ENCODE data around the gene CNOT6L.

CNOT6L gene

DNA sequence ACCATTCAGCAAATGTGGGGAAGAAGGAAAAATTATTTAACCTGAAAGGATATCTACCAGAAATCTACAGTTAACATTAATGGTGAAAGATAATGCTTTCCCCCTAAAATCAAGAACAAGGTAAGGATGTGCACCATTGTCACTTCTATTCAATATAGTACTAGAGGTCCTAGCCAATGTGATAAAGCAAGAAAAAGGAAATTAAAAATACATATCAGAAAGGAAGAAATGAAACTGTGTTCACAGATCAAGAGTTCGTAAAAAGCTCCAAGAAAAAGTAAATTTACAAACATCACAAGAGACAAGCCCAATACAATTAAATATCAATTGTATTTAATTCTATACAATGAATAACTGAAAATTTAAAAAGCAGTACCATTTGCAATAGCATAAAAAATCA is 57.6 kb downstream of the CNOT6L start:
- Histone ChIP-seq H3K4me3 (replicated peaks; ENCODE audit: low read depth, low read length) (no peak overlapping the region), H3K27me3 (replicated peaks; ENCODE audit: control insufficient read depth, insufficient read depth, low read length) (no peaks in the 10 kb centered on the region), H3K36me3 (ENCODE audit: control insufficient read depth, insufficient read depth, low read length) (no peaks in the 10 kb centered on the region)
- TF ChIP-seq CTCF (IDR thresholded peaks at IDR 0.05; ENCODE audit: insufficient read depth, low read length, poor library complexity, severe bottlenecking): no peak
- DNase-seq (ENCODE audit: extremely low read depth, insufficient read length): no peak

DNA sequence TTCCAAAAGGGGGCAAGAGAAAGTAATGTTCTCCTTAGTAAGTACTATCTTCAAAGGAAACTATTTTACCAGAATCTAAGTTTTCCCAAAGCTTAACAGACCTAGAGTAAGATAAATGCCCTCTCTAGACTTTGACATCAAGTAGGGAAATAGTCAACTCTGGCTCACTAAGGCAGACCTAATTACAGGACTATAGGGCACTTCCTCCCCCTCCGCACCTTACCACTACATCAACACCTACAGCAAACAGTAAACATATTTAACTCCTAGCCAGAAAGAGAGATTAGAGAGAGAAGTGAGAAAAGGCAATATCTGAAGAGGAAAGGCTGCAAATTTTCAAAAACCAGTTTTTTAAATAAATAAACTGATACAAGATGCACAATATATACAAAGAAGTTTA is 60.4 kb downstream of the CNOT6L start:
- Histone ChIP-seq H3K4me3 (replicated peaks; ENCODE audit: low read depth, low read length) (no peak overlapping the region), H3K27me3 (replicated peaks; ENCODE audit: control insufficient read depth, insufficient read depth, low read length) (no peaks in the 10 kb centered on the region), H3K36me3 (ENCODE audit: control insufficient read depth, insufficient read depth, low read length) (no peaks in the 10 kb centered on the region)
- DNase-seq (ENCODE audit: extremely low read depth, insufficient read length): no peak
- no peak for TF ChIP-seq CTCF (IDR thresholded peaks at IDR 0.05; ENCODE audit: insufficient read depth, low read length, poor library complexity, severe bottlenecking)

- TF ChIP-seq CTCF (IDR thresholded peaks at IDR 0.05; ENCODE audit: insufficient read depth, low read length, poor library complexity, severe bottlenecking): no peak
- no peak for DNase-seq (ENCODE audit: extremely low read depth, insufficient read length)
- no peaks in the 10 kb centered on the region for H3K36me3 ChIP-seq (ENCODE audit: control insufficient read depth, insufficient read depth, low read length)
- no peaks in the 10 kb centered on the region for H3K27me3 ChIP-seq (replicated peaks; ENCODE audit: control insufficient read depth, insufficient read depth, low read length)
- no peak overlapping the region for H3K4me3 ChIP-seq (replicated peaks; ENCODE audit: low read depth, low read length)
These were observed 67.4 kb downstream of the CNOT6L start for GRCh38 chr4:77751764-77752163.

- no peak for TF ChIP-seq CTCF (IDR thresholded peaks at IDR 0.05; ENCODE audit: insufficient read depth, low read length, poor library complexity, severe bottlenecking)
- DNase-seq (ENCODE audit: extremely low read depth, insufficient read length): no peak
- no peaks in the 10 kb centered on the region for H3K27me3 ChIP-seq (replicated peaks; ENCODE audit: control insufficient read depth, insufficient read depth, low read length)
- no peak overlapping the region for H3K4me3 ChIP-seq (replicated peaks; ENCODE audit: low read depth, low read length)
- no peaks in the 10 kb centered on the region for H3K36me3 ChIP-seq (ENCODE audit: control insufficient read depth, insufficient read depth, low read length)
These were observed 73.4 kb downstream of the CNOT6L start for GRCh38 chr4:77745792-77746191.

- TF ChIP-seq CTCF (IDR thresholded peaks at IDR 0.05; ENCODE audit: insufficient read depth, low read length, poor library complexity, severe bottlenecking): no peak
- no peaks in the 10 kb centered on the region; the same call in 1 of the 2 replicates for H3K36me3 ChIP-seq (ENCODE audit: control insufficient read depth, insufficient read depth, low read length)
- no peaks in the 10 kb centered on the region for H3K27me3 ChIP-seq (replicated peaks; ENCODE audit: control insufficient read depth, insufficient read depth, low read length)
- no peak for DNase-seq (ENCODE audit: extremely low read depth, insufficient read length)
- no peak overlapping the region for H3K4me3 ChIP-seq (replicated peaks; ENCODE audit: low read depth, low read length)
These were observed 77.1 kb downstream of the CNOT6L start for GRCh38 chr4:77742054-77742453.

GRCh38 chr4:77740480-77740879 is 78.7 kb downstream of the CNOT6L start:
- DNase-seq (ENCODE audit: extremely low read depth, insufficient read length): no peak
- TF ChIP-seq CTCF (IDR thresholded peaks at IDR 0.05; ENCODE audit: insufficient read depth, low read length, poor library complexity, severe bottlenecking): no peak
- no peak overlapping the region for H3K4me3 ChIP-seq (replicated peaks; ENCODE audit: low read depth, low read length)
- no peaks in the 10 kb centered on the region; the same call in 1 of the 2 replicates for H3K36me3 ChIP-seq (ENCODE audit: control insufficient read depth, insufficient read depth, low read length)
- H3K27me3 ChIP-seq (replicated peaks; ENCODE audit: control insufficient read depth, insufficient read depth, low read length): no peaks in the 10 kb centered on the region

Data from GM06990 (cell line).